Esophagus (tissue), 2 donors: ENCODE results near the gene GOLGA6A. TPM values are rescaled to one million over a fixed set of nuclear protein-coding genes. Genes with fewer than 3 reads are reported as not detected.
"Not testable (repeated sequence)": the region's sequence is repeated elsewhere in the genome, so short reads cannot be mapped to it uniquely, and the experiment has no call there.

ENCODE experiments used
- H3K27ac ChIP-seq, 2 donors: one replicate each; pipeline ENCODE4 v1.5.1; 2013; ENCODE audit warnings: low read depth in 2 of 2, mild to moderate bottlenecking in 2 of 2, inconsistent platforms in 1 of 2, low read length in 1 of 2, moderate library complexity in 1 of 2
- H3K27me3 ChIP-seq, 2 donors: one replicate each; pipeline ENCODE4 v1.6.1; 2013; ENCODE audit warnings: low read length in 2 of 2, control low read depth in 1 of 2, mild to moderate bottlenecking in 1 of 2; ENCODE audit not compliant: insufficient read depth in 2 of 2, control insufficient read depth in 1 of 2
- H3K36me3 ChIP-seq, 2 donors: one replicate each; pipeline ENCODE4 v1.6.1; 2013; ENCODE audit warnings: low read length in 1 of 2; ENCODE audit not compliant: control insufficient read depth in 2 of 2, insufficient read depth in 2 of 2
- H3K4me1 ChIP-seq, 2 donors: one replicate each; pipeline ENCODE4 v1.6.1; 2013; ENCODE audit warnings: low read length in 1 of 2; ENCODE audit not compliant: control insufficient read depth in 2 of 2, insufficient read depth in 2 of 2
- H3K4me3 ChIP-seq, 2 donors: one replicate each; pipeline ENCODE4 v1.5.1; 2013; ENCODE audit warnings: low read length in 2 of 2, mild to moderate bottlenecking in 2 of 2, low read depth in 1 of 2, moderate library complexity in 1 of 2
- H3K9me3 ChIP-seq, 2 donors: one replicate each; pipeline ENCODE4 v1.6.1; 2013; ENCODE audit warnings: mild to moderate bottlenecking in 2 of 2, low read depth in 1 of 2, low read length in 1 of 2, moderate library complexity in 1 of 2; ENCODE audit not compliant: control insufficient read depth in 2 of 2, insufficient read depth in 1 of 2
- WGBS, 2 donors: extraction: QIAGEN DNeasy Blood & Tissue Kit; methylation state at CpG; one replicate each; pipeline ENCODE4 v1.1.7; 2013; 5-methylcytosine and 5-hydroxymethylcytosine counted together
- polyA plus RNA-seq, 2 donors: library from polyadenylated mRNA; stranded (reverse); fragments of 200-250 nt; gene quantifications; one replicate each; pipeline ENCODE4 v1.2.3, GENCODE V29; 2013
- donor health status: healthy with polysubstance abuse.
- donor health status: Bipolar disorder and iron deficiency.

GOLGA6A gene
- polyA plus RNA-seq, 2 donors = 0.02 TPM

DNA sequence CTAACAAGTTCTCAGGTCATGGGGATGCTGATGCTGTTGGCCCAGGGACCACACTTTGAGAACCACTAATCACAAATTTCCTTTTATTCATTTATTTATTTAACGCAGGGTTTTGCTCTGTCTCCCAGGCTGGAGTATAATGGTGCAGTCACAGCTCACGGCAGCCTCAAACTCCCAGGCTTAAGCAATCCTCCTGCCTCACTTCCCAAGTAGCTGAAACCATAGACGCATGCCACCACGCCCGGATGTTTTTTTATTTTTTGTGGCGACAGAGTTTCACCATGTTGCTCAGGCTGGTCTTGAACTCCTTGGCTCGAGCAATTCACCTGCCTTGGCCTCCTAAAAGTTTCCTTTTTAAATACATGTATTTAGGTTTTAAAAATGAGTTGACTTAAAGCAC, 27.4 kb upstream of the GOLGA6A start:
- Histone ChIP-seq H3K4me1 (no peaks in the 10 kb centered on the region), H3K9me3 (no peaks in the 10 kb centered on the region), H3K27me3 (no peaks in the 10 kb centered on the region), H3K36me3 (no peaks in the 10 kb centered on the region), H3K27ac (no peak overlapping the region), H3K4me3 (no peak overlapping the region)
- 73 to 81% methylated on average over 7 of the region's 7 CpGs for WGBS, 2 donors

DNA sequence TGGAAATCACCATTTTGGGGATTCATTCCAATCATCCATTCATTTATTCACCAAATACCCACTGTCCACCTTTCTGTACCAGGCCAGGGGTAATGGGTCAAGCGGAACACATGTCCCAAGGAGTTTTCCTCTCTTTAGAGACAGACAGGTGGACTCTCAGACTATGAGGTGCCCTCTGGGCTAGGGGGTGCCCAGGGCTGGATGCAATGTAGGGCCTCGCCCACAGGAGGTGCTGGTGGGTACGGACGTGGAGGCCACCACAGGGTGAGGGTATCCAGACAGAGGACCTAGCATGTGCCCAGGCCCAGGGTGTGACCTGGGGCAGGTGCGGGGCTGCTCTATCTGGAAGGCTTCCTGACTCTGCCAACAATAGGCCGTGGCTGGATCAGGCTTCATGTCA, 26.3 kb upstream of the GOLGA6A start:
- H3K9me3 ChIP-seq, H3K36me3 ChIP-seq, H3K4me3 ChIP-seq, H3K27me3 ChIP-seq, H3K4me1 ChIP-seq, H3K27ac ChIP-seq: not testable (repeated sequence)
- WGBS, 2 donors = 72 to 77% methylated on average over 6 of the region's 6 CpGs

DNA sequence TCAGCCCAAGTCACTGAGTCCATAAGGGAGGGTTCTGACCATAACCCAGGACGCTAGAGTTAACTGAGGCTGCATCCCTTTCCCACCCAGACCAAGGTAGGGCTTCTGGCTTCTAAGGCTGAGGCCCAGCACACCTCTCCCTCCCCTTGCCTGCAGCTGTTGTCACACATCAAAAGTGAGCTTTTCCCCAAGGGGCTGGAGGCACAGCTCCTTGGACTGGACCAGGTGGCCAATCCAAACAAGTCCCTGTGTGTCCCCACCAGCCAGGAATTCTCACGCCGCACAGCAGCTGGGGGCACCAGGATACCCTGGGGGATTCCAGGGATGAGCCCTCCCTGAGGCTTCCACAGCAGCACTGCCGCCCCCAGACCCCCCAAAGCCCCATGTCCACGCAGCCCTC, 25.8 kb upstream of the GOLGA6A start:
- 68 to 74% methylated on average over 5 of the region's 5 CpGs for WGBS, 2 donors
- Histone ChIP-seq H3K4me3 (no peak overlapping the region), H3K9me3 (no peaks in the 10 kb centered on the region), H3K27ac (no peak overlapping the region), H3K4me1 (no peaks in the 10 kb centered on the region), H3K27me3 (no peaks in the 10 kb centered on the region), H3K36me3 (no peaks in the 10 kb centered on the region)

DNA sequence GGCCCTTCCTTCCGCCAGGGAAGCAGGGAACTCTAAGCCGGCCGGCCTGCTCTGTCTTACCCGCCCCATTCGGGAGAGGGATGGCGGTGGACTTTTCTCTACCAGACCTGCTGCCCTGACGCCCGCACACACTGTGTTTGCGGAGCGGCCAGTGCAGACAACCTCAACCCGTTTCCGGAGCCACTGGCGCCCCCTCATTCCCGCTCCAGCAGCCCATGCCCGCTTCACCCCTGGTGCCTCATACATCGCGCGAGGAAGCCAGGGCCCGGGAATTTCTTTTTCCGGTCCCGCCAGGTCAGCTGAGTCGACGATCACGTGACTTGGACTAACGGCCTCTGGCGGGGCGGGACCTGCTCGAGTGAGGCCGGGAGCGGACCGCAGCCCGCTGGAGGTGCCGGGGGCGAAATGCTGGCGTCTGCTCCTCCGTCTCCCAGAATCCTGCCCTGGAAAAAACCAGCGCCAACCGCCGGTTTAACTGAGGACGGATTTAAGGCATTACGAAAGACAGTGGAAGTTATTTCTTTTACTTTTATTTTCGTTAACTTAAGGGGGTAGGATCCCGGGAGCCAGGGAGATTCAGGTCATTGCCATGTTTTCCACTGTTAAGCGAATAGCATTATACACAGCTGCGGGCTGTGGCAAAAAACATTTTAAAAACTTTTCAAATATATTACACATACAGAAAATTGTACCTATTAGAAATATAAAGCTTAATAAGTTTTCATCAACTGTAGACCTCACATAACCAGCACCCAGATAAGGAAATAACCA, 17.8 kb upstream of the GOLGA6A start:
- not testable (repeated sequence) for H3K27me3 ChIP-seq, H3K4me1 ChIP-seq, H3K36me3 ChIP-seq, H3K9me3 ChIP-seq
- 4 to 5% methylated on average over 22 to 36 of the region's 45 CpGs for WGBS, 2 donors
- peak overlapping the region; percentile 31 to 32 for H3K4me3 ChIP-seq
- peak overlapping the region in 1 of 2 donors; percentile 8 for H3K27ac ChIP-seq

DNA sequence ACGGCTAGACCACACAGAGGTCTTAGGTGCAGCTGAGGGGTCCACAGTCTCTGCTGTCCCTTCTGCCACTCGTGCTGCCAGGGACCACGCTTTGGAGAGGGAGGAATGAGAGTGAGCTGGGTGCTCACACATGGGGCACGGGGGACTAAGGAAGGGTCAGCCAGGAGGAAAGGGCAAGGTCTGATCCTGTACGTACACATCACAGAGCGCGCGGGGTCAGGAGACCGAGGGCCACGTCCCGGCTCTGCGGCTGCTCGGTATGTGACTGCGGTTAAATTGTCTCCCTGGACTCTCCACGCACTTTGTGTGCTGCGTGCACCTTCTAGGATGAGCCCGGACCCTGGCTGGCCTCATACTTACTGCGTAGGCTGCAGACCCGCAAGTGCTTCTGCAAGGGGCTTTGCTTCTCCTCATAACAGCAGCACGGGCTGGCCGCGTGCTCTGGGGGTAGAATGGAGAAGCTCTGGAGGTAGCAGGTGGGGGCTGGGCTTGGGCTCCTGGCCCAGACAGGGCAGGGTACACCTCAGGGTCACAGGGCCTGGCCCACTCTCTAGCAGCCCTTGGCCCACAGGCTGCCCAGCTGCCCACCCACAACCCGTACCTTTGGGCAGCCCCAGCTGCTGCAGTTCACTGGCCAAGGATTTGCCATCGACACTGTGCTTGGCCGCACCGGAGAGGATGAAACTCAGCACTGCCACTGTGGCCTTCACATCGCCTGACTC, 14.6 kb upstream of the GOLGA6A start:
- not testable (repeated sequence) for H3K27ac ChIP-seq, H3K27me3 ChIP-seq
- WGBS, 2 donors = no CpG with 5 or more reads among the region's 27 CpGs

DNA sequence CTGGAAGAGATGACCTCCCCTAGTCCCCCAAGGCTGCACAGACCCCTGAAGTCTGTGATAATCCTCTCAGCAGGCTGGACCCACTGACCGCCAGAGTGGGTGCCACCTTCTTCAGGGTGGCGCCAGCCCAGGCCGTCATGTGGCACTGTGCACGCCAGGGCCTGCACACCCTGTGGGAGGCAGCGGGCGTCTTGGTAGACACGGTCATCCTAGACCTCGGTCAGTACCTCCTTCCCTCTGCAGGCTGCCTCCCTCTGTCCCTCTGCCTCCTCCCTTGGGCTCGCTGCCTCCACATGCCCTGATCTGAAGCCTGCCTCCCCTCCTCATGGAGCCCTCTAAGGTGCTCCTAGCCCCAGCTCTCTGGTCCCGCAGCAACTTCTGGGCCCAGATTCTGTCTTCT, 13.3 kb upstream of the GOLGA6A start:
- not testable (repeated sequence) for H3K9me3 ChIP-seq, H3K27me3 ChIP-seq, H3K4me1 ChIP-seq, H3K4me3 ChIP-seq, H3K36me3 ChIP-seq, H3K27ac ChIP-seq
- 71 to 74% methylated on average over 4 to 8 of the region's 10 CpGs for WGBS, 2 donors

More for the DNA sequence above, 14.6 kb upstream of the GOLGA6A start:
- H3K9me3 ChIP-seq, H3K4me3 ChIP-seq, H3K4me1 ChIP-seq, H3K36me3 ChIP-seq: not testable (repeated sequence)

DNA sequence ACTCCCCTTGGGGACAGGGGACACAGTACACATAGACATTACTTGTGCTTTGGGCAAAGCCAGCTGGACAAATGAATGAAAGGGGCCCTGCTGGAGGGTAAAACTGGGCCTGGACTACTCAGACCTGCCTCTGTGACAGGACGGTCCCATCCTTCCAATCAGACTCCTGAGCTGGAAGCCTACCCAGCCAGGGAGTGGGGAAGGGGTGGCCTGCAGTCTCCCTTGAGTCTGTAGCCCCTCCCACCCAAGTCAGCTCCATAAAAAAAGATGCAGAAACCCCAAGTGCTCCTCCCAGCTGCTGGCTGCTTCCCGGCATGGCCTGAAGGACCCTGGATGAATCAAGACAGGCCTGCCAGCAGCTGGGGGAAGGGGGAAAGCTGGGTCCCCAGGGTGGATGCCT, 12.2 kb upstream of the GOLGA6A start:
- WGBS, 2 donors = no CpG with 5 or more reads among the region's 2 CpGs
- not testable (repeated sequence) for H3K27ac ChIP-seq, H3K9me3 ChIP-seq, H3K4me1 ChIP-seq, H3K27me3 ChIP-seq, H3K36me3 ChIP-seq, H3K4me3 ChIP-seq

DNA sequence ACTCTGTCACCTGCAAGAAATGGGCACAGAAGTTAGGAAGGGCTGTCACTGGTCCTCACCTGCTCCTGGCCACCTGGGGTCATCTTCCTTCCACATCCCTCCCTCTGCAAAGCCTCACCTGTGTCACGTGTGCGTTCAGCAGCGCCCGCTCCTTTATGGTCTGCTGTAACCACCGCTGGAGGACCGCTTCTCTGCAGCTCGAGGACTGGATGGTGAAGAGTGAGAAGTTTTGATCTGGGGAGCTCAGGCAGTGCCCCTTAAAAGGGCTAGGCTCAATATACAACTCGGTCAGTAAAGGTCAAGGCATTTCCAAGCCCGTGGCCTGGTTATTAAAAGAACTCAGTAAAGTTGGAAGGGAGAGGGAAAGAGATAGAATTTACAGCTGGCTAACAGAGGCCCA, 6.6 kb downstream of the GOLGA6A start:
- H3K9me3 ChIP-seq, H3K36me3 ChIP-seq, H3K4me1 ChIP-seq, H3K27ac ChIP-seq, H3K27me3 ChIP-seq, H3K4me3 ChIP-seq: not testable (repeated sequence)
- 82% methylated on average over 9 of the region's 9 CpGs for WGBS, 2 donors

DNA sequence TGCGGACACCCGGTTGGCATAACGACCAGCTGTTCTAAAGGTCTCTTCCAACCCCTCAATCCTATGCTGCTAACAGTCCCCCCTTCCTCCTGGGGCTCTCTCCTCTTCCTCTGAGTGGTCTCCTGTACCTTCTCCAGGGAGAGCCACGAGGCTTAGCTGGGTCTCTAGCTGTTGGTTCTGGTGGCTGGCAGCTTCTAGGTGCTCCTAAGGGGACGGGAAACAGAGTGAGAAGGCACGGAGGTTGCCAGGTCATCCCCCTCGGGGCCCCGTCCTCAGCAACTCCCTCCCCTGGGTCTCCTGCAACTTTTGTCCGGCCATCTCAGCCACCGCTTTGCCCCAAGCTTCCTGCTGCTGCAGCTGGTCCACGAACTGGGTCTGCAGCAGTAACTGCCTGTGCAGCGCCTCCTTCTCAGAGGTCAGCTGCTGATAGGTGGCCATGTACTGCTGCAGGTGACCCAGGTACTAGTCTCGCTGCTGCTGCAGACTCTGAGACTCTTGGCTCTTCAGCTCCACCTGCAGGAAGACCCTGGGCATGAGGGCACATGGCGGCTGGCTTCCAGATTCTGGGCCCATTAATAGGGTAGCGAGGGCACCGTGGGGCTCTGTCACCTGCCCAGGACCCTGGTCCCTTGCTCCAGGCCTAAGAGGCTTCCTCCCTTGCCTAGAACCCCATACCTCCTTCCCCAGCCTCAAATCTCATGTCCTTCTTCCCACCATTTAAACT, 9.6 kb downstream of the GOLGA6A start:
- H3K9me3 ChIP-seq, H3K27me3 ChIP-seq, H3K4me3 ChIP-seq, H3K4me1 ChIP-seq, H3K27ac ChIP-seq, H3K36me3 ChIP-seq: not testable (repeated sequence)
- 43 to 52% methylated on average over 8 to 9 of the region's 16 CpGs for WGBS, 2 donors
